ENCODE measurements around the gene XBP1. TPM values are rescaled to one million over a fixed set of nuclear protein-coding genes. Genes with fewer than 3 reads are reported as not detected.

The XBP1 gene
- total and polyA plus RNA-seq, 4 donors, result 303 to 705 (median 605) TPM

- Histone ChIP-seq H3K9ac (ENCODE audit: low read depth in 1 of 2, low read length in 2 of 2) (peak overlapping the region in 1 of 2 donors; percentile 45), H3K27ac (ENCODE audit: low read depth in 1 of 2, low read length in 2 of 2) (peak overlapping the region; percentile 75 to 88), H3K4me1 (ENCODE audit: control insufficient read depth in 4 of 4, insufficient read depth in 4 of 4, low read length in 3 of 4) (peaks cover 43 to 77% (median 64%) of the 10 kb centered on the region in 4 donors), H3K4me3 (ENCODE audit: low read depth in 1 of 3, low read length in 3 of 3) (no peak overlapping the region), H3K9me3 (ENCODE audit: control insufficient read depth in 4 of 4, low read length in 3 of 4) (no peaks in the 10 kb centered on the region), H3K36me3 (ENCODE audit: control insufficient read depth in 4 of 4, insufficient read depth in 3 of 4, low read depth in 1 of 4, low read length in 3 of 4) (no peaks in the 10 kb centered on the region), H3K27me3 (ENCODE audit: control insufficient read depth in 4 of 4, insufficient read depth in 4 of 4, low read length in 3 of 4) (no peaks in the 10 kb centered on the region)
- no peak for DNase-seq (ENCODE audit: low spot score)
- WGBS, result 40% methylated on average over 5 of the region's 5 CpGs
- TF ChIP-seq CTCF (IDR thresholded peaks at IDR 0.05; ENCODE audit: low read depth, low read length, missing input control) (no peak), FOXA1 (IDR thresholded peaks at IDR 0.05) (peak; percentile 89), TAF1 (conservative IDR thresholded peaks at IDR 0.05) (no peak), FOXA2 (IDR thresholded peaks at IDR 0.05) (peak; percentile 94), HNF4G (IDR thresholded peaks at IDR 0.05) (peak; percentile 80), MAX (IDR thresholded peaks at IDR 0.05) (peak; percentile 72), NR2F2 (IDR thresholded peaks at IDR 0.05) (peak; percentile 27), RXRA (IDR thresholded peaks at IDR 0.05) (peak; percentile 86 to 89), YY1 (IDR thresholded peaks at IDR 0.05) (peak; percentile 68), ATF3 (IDR thresholded peaks at IDR 0.05) (peak; percentile 44), SP1 (IDR thresholded peaks at IDR 0.05) (peak; percentile 96), EGR1 (IDR thresholded peaks at IDR 0.05; ENCODE audit: low read depth in 2 of 2) (no peak), JUND (IDR thresholded peaks at IDR 0.05) (peak; percentile 67 to 84), ZBTB33 (IDR thresholded peaks at IDR 0.05) (no peak), RAD21 (IDR thresholded peaks at IDR 0.05) (peak; percentile 27 to 45), GABPA (IDR thresholded peaks at IDR 0.05 in 1 of 2, conservative IDR thresholded peaks at IDR 0.05 in 1 of 2) (no peak), REST (IDR thresholded peaks at IDR 0.05) (peak; percentile 68), HNF4A (conservative IDR thresholded peaks at IDR 0.05) (peak; percentile 89 to 92)
These were observed 19.1 kb upstream of the XBP1 start for GRCh38 chr22:28819253-28820096.
